HTR-8/SVneo (cell line): ENCODE results near the gene ARHGEF28.

Experiments
- DNase-seq: peaks from one replicate; pipeline ENCODE4 v3.0.0; 2011; ENCODE audit warnings: low spot score, mixed read lengths; ENCODE audit not compliant: insufficient read length
- FAIRE-seq: peaks from 2 replicates; lab custom pipeline; 2011; peaks lifted over from hg19 to GRCh38; lab: Jason Lieb, UNC

Gene ARHGEF28

GRCh38 chr5:73867345-73868335 lies 241.6 kb downstream of the ARHGEF28 start:
- FAIRE-seq (no peak), DNase-seq (no peak)

DNA sequence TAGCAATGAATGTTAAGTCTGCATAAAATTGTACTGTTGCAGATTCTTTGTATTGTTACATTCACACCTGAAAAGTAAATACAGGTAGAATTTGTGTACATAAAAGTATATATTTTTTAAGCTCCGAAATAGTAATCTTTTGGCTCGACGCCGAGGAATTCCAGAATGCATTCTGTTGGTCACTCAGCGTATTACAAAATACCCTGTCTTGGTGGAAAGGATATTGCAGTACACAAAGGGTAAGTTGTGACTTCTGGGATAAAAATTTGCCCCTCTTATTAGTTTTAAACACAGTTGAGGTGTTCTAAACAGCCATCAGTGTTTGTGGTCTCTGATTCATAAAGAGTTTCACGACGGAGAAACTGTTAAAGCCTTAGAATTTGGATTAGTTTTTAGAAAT lies 257.6 kb downstream of the ARHGEF28 start:
- DNase-seq, result no peak
- FAIRE-seq, result no peak

GRCh38 chr5:73887688-73888087 lies 261.7 kb downstream of the ARHGEF28 start:
- DNase-seq (no peak), FAIRE-seq (no peak)

- no peak for FAIRE-seq
- DNase-seq, result no peak
Measured at GRCh38 chr5:73890569-73890968, 264.6 kb downstream of the ARHGEF28 start.

DNA sequence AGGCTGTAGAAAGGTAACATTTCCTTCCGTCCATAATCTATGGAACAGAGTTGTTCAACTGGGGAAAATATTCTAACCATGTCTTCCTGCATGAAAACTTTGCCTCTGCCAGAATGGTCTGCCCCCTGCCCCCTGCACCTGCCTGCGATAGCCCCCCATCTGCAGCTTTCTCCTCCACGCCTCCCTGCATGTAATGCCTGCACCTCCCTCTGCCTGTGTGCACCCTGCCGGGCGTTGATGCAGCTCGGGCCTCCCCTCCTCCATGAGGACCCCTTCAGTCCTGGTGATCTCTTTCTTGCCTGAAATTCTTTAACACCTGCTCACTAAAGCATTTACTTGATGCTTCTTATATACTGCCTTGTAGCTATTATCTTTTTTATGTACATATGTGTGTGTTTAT lies 266.2 kb downstream of the ARHGEF28 start:
- no peak for DNase-seq

GRCh38 chr5:73892806-73893205 lies 266.8 kb downstream of the ARHGEF28 start:
- DNase-seq, result no peak
- no peak for FAIRE-seq

More for the DNA sequence above, 266.2 kb downstream of the ARHGEF28 start:
- FAIRE-seq, result no peak

DNA sequence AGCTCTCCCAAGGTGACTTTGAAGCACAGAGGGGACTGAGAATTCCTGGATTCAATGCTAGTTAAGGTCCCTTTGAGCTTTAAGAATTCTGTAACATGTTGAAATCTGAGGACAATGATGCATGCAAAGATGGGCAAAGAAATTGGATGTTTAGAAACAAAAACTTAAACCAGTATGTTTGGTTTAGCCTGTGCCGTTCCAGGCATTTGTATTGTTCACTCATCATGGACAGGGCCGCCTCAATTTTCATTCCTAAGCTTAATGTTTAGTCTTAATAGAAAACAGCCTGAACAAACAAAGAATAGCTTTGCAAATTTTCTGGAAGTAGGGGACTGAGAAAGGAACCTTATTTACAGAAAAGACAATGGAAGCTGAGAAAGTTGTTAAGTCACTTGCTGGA lies 267.8 kb downstream of the ARHGEF28 start:
- DNase-seq, result no peak
- no peak for FAIRE-seq

GRCh38 chr5:73894860-73895259 lies 268.9 kb downstream of the ARHGEF28 start:
- FAIRE-seq (no peak), DNase-seq (no peak)

DNA sequence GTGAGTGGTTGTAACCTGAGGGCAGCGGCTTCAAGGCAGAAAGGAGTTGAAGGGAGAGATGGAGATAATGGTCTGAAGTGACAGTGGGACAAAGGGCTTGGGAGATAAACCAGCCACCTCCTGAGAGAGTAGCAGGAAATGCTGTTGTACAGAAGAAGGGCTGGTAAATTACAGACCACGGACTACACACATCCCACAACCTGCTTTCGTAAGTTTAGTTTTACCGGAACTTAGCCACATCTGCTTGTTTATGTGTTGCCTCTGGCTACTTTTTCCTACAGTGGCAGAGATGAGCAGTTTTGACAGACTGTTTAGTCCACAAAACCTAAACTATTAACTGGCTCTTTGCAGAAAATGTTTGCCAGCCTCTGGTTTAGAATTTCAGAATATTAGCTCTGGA lies 269.5 kb downstream of the ARHGEF28 start:
- no peak for DNase-seq

DNA sequence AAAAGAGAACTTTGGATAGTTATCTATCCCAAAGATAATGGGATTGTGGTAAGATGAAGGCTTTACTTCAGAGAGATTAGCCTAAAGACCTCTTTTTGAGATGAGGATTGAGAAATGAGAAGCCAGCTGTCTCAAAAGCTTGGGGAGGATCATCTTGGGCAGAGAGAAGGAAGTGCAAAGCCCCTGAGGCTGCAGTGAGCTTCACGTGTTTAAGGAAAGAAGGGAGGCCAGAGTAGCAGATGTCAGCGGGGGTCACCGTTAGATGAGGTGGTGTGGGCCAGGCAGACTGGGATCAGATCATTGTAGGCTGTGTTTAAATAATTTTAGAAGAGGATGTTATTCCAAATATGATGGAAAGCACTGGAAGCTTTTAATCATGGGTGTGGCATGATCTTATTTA lies 270.1 kb downstream of the ARHGEF28 start:
- no peak for DNase-seq

More for the DNA sequence above, 269.5 kb downstream of the ARHGEF28 start:
- no peak for FAIRE-seq

GRCh38 chr5:73896668-73897067 lies 270.7 kb downstream of the ARHGEF28 start:
- FAIRE-seq, result no peak
- DNase-seq, result no peak

More for the DNA sequence above, 270.1 kb downstream of the ARHGEF28 start:
- FAIRE-seq, result no peak

- FAIRE-seq (no peak), DNase-seq (no peak)
Measured at GRCh38 chr5:73897893-73898292, 271.9 kb downstream of the ARHGEF28 start.

DNA sequence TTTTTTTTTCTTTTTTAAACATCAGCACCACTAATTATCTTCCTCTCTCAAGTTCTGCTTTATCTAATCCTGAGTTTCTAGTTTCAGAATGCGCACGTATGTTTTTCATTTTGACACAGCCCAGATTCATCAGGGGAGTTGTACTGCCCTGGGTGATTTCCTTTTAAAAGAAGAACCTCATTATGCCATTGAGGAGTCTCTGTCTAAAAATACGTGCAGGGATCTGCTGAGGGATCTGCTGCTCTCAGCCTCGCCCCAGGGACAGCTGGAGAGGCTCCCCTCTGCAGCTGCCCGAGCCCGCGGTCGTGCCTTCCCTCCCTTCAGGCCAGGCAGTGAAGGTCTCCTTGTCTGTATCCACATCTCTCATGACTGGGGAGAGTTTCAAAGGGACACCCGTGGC lies 273.1 kb downstream of the ARHGEF28 start:
- DNase-seq (no peak), FAIRE-seq (no peak)

- FAIRE-seq, result no peak
- DNase-seq, result no peak
Measured at GRCh38 chr5:73899916-73900315, 273.9 kb downstream of the ARHGEF28 start.

- FAIRE-seq (no peak), DNase-seq (no peak)
Measured at GRCh38 chr5:73900566-73900965, 274.6 kb downstream of the ARHGEF28 start.

GRCh38 chr5:73901043-73901442 lies 275.0 kb downstream of the ARHGEF28 start:
- FAIRE-seq (no peak), DNase-seq (no peak)

DNA sequence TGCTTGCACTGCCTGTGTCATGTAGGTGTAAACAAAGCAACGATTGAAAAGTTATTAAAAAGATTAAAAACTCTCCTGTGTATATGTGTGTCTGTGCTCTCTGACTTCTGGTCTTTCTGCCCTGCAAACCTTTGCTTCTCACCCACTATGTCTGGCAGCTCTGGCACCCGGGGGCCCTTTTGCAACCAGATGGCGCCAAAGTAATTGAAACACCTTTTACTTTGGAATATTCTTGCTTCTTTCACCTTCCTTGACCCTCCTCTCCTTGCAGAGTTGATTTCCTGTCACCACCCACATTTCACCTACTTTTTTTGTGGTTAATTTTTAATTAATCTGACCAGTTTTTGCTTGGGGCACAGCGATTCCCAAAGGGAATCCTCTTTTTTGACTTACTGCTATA lies 275.5 kb downstream of the ARHGEF28 start:
- FAIRE-seq, result no peak
- no peak for DNase-seq

DNA sequence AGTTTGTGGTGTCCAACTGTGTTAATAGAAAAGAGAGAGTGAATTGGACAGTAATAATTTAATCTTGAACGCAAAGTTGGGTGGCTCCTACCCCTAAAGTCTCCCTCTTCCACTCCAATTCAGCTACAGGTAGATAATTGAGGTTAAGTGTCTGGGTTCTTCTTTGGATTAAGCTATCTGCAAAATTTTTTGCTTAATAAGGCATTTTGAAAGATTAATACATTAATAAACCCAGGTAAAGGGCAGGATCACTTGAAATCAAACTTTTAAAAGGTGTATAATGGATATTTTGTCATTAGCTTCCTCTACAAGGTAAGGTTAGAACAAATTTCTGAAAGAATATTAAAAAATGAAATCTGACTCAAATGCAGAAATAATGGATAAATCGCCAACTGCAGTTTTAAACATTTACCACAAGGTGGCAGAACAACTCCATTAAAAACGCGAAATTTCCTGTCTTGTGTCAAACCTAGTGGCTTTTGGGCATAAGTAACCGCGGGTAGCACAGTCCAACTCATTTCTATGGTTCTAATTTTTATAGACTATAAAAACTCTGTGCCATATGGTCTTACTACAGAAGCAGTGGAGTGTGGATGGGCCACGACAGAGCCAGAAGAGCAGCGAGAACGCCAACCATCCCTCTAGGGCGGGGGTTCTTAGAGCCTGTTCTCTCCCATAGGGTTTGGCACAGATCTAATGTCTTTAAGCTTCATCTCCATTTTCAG lies 276.5 kb downstream of the ARHGEF28 start:
- DNase-seq, result peak; percentile 54
- no peak for FAIRE-seq

- FAIRE-seq (peak; percentile 31), DNase-seq (no peak)
Measured at GRCh38 chr5:73903169-73903568, 277.2 kb downstream of the ARHGEF28 start.

DNA sequence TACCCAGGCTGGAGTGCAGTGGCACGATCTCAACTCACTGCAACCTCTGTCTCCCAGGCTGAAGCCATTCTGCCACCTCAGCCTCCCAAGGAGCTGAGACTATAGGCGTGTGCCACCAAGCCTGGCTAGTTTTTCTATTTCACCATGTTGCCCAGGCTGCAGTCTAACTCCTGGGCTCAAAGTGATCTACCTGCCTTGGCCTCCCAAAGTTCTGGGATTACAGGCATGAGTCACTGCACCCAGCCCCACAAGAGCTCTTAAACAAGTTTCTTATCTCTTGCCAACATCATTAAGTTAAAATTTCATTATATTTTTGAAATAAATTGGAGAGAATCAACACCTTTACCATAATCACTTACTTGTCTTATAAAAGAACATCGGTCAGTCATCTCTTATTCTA lies 280.3 kb downstream of the ARHGEF28 start:
- DNase-seq (no peak), FAIRE-seq (no peak)

DNA sequence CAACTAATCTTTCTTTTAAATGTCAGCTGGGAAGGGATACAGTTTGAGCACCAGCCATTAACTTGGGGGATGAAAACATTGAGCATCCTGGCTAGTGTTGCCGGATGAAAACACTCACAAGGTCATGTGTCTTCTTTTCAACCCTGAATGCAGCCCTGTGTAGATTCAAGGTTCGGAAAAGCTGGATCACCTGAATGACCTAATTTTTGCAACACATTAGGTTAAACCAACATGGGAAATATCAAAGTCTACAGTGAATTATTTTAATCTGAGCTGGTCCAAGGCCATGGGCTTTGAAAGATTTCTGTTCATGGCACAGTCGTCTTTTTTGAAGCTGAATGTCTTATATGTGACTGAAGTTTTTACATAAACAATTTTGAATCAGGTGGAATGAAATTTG lies 281.2 kb downstream of the ARHGEF28 start:
- no peak for FAIRE-seq

More for the DNA sequence above, 281.2 kb downstream of the ARHGEF28 start:
- no peak for DNase-seq
